GM23248 (cell line): ENCODE data around the gene IL21R. TPM values are rescaled to one million over a fixed set of nuclear protein-coding genes. Genes with fewer than 3 reads are reported as not detected.

Source experiments
- DNase-seq: peaks from one replicate; pipeline ENCODE4 v3.0.0-alpha.2; 2015
- H2AFZ ChIP-seq: fragments of 200-600 bp; sonication (generic); 2 replicates; pipeline ENCODE4 v1.6.1; 2016; ENCODE audit warnings: antibody characterized with exemption
- H3F3A ChIP-seq: fragments of 200-600 bp; sonication (generic); 2 replicates; pipeline ENCODE4 v1.6.1; 2016; ENCODE audit warnings: mild to moderate bottlenecking, antibody characterized with exemption, mixed run types; ENCODE audit not compliant: insufficient read depth
- H3K27ac ChIP-seq: fragments of 200-600 bp; sonication (generic); 2 replicates; pipeline ENCODE4 v1.5.1; 2016; ENCODE audit warnings: mild to moderate bottlenecking
- H3K27me3 ChIP-seq: fragments of 200-600 bp; sonication (generic); replicated peaks from 2 replicates; pipeline ENCODE4 v1.6.1; 2016; ENCODE audit warnings: mild to moderate bottlenecking; ENCODE audit not compliant: insufficient read depth
- H3K36me3 ChIP-seq: fragments of 200-600 bp; sonication (generic); 2 replicates; pipeline ENCODE4 v1.6.1; 2016; ENCODE audit warnings: low read depth, mild to moderate bottlenecking
- H3K4me1 ChIP-seq: fragments of 200-600 bp; sonication (generic); 2 replicates; pipeline ENCODE4 v1.6.1; 2016; ENCODE audit warnings: mild to moderate bottlenecking; ENCODE audit not compliant: insufficient read depth
- H3K4me2 ChIP-seq: fragments of 200-600 bp; sonication (generic); one replicate; pipeline ENCODE4 v1.6.1; 2016; ENCODE audit warnings: mild to moderate bottlenecking; ENCODE audit not compliant: unreplicated experiment
- H3K4me3 ChIP-seq: fragments of 200-600 bp; sonication (generic); 2 replicates; pipeline ENCODE4 v1.5.1; 2016; ENCODE audit warnings: mild to moderate bottlenecking
- H3K79me2 ChIP-seq: fragments of 200-600 bp; sonication (generic); 2 replicates; pipeline ENCODE4 v1.6.1; 2016; ENCODE audit warnings: mild to moderate bottlenecking; ENCODE audit not compliant: insufficient read depth
- H3K9ac ChIP-seq: fragments of 200-600 bp; sonication (generic); 2 replicates; pipeline ENCODE4 v1.6.1; 2016; ENCODE audit warnings: mild to moderate bottlenecking
- H3K9me2 ChIP-seq: fragments of 200-600 bp; sonication (generic); 2 replicates; pipeline ENCODE4 v1.6.1; 2016; ENCODE audit warnings: mixed run types, mild to moderate bottlenecking, moderate library complexity; ENCODE audit not compliant: insufficient read depth
- H3K9me3 ChIP-seq: fragments of 200-600 bp; sonication (generic); one replicate; pipeline ENCODE4 v1.6.1; 2017; ENCODE audit warnings: low read depth
- H4K20me1 ChIP-seq: fragments of 200-600 bp; sonication (generic); 2 replicates; pipeline ENCODE4 v1.6.0; 2016; ENCODE audit not compliant: insufficient read depth
- EZH2 ChIP-seq: fragments of 200-600 bp; sonication (generic); IDR thresholded peaks from 2 replicates; pipeline ENCODE4 v1.6.1; 2018; ENCODE audit warnings: antibody characterized with exemption, mild to moderate bottlenecking; ENCODE audit not compliant: insufficient read depth, poor library complexity, severe bottlenecking
- EZH2phosphoT487 ChIP-seq: fragments of 200-600 bp; sonication (generic); IDR thresholded peaks from 2 replicates; pipeline ENCODE4 v1.6.1; 2018; ENCODE audit warnings: antibody characterized with exemption, moderate library complexity, mild to moderate bottlenecking, low read depth; ENCODE audit not compliant: insufficient read depth
- WGBS, 2 experiments: methylation state at CpG; one replicate each; pipeline ENCODE4 v1.1.6; 2015 to 2017; ENCODE audit warnings: low lambda C conversion rate in 2 of 2, low coverage in 1 of 2; ENCODE audit errors: missing lambda C conversion rate in 2 of 2; 5-methylcytosine and 5-hydroxymethylcytosine counted together
- in situ Hi-C: fragments of 300-500 bp; cut with MboI; formaldehyde crosslinking; loops from 2 replicates; pipeline ENCODE4 v1.15.0; 2020
- polyA plus RNA-seq: library from polyadenylated mRNA; unstranded; fragments of >200 nt; fragmentation: Nextera tagmentation; extraction: Ambion mirVana; gene quantifications from 2 replicates; pipeline ENCODE4 v1.2.1, GENCODE V29; 2016
- total RNA-seq: library from RNA; depleted of rRNA; stranded (reverse); fragments of >200 nt; shearing (Covaris generic); gene quantifications from 2 replicates; pipeline ENCODE4 v1.2.3, GENCODE V29; 2014

IL21R gene
- total and polyA plus RNA-seq, 2 experiments from 2014 or later, result 1.2 to 1.5 TPM

DNA sequence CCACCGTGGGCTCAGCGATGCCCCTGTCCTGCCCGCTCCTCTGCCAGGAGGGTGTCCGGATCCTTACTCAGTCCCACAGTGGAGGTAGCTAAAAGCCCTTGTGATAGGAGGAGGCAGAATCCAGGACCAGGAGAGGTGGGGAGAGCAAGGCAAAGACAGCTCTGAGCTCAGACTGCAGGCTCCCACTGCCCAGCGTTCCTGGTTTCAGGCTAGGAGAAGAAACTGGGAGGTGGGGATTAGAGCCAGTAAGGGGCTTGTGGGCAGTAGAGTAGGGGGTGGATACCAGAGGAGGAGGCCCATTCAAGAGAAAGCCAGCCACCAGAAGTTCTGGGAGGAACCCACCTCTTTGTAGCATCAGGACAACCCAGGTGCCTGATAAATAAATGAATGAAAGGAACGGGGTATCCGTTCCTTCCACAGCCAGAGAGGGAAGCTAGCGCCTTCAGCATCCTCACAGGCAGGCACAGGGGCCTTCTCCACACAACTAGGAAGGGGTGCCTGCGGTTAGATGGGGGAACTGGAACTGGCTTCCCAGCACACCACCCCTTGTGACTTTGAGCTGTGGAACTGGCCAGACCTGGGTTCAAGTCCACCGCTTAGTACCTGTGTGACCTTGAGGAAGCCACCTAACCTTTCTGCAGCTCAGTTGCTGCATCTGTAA, 2.3 kb downstream of the IL21R start:
- H3K4me3 ChIP-seq, result no peak overlapping the region
- H3F3A ChIP-seq, result peaks cover 28% of the 10 kb centered on the region
- no peak for DNase-seq
- no peak overlapping the region for H3K9ac ChIP-seq
- H3K79me2 ChIP-seq, result no peaks in the 10 kb centered on the region
- TF ChIP-seq EZH2 (no peak), EZH2phosphoT487 (no peak)
- H3K27me3 ChIP-seq, result no peaks in the 10 kb centered on the region
- peaks cover 31% of the 10 kb centered on the region for H3K4me1 ChIP-seq
- no peaks in the 10 kb centered on the region for H3K36me3 ChIP-seq
- WGBS, 2 experiments, result 97% methylated on average over 10 of the region's 10 CpGs
- H4K20me1 ChIP-seq, result no peaks in the 10 kb centered on the region
- no peak overlapping the region for H3K4me2 ChIP-seq
- no peak overlapping the region for H2AFZ ChIP-seq
- H3K27ac ChIP-seq, result no peak overlapping the region
- H3K9me3 ChIP-seq, result no peaks in the 10 kb centered on the region
- in situ Hi-C loops, result no loop called here
- H3K9me2 ChIP-seq, result no peaks in the 10 kb centered on the region

DNA sequence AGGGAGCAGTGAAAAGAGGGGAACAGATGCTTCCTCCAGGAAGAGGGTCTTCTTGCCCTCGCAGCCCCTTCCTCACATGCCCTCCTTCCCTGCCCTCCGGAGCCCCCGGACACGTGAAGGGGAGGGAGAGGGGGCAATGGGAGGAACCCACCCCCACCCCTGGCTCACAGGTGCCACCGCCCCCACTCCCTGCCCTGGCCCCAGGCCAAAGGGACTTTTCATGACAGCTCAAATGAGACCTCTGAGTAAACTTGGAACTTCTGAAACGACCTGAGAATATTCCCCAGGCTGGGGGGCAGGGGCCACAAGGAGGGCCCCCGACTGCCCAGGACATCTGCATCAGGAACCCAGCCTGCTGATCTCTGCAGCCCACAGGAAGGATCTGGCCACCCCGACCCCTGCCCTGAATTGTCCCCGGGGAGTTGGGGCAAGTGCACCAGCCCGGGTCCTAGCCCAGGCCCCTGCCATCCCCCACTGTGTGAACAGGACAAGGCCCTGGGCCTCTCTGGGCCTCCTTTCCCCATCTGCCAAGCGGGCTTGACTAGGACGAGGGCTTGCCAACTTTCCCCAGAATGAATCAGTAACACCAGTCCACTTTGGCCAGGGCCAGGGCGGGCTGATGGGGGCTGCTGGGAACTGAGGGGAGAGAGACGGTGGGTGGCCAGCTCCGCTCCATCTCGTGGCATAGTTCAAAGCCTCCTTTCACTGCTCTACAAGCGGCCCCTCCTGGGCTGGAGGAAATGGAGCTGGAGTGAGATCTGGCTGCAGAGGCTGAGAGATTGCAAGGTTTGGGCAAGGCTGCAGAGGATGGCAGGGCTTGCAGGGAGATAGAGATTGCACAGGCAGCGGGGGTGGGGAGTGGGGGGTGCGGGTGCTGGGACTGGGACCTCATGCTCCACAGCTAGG, 3.8 kb downstream of the IL21R start:
- peaks cover 31% of the 10 kb centered on the region for H3K4me1 ChIP-seq
- no peaks in the 10 kb centered on the region for H3K27me3 ChIP-seq
- H3K9me3 ChIP-seq, result no peaks in the 10 kb centered on the region
- H3K9me2 ChIP-seq, result no peaks in the 10 kb centered on the region
- DNase-seq, result peak; percentile 69
- H3K27ac ChIP-seq, result no peak overlapping the region
- no peak overlapping the region for H3K4me3 ChIP-seq
- WGBS, 2 experiments, result 77 to 80% methylated on average over 12 to 19 of the region's 19 CpGs
- no peak overlapping the region for H3K4me2 ChIP-seq
- peaks cover 23% of the 10 kb centered on the region for H3F3A ChIP-seq
- H2AFZ ChIP-seq, result no peak overlapping the region
- no peak for TF ChIP-seq EZH2
- no peak for TF ChIP-seq EZH2phosphoT487
- H4K20me1 ChIP-seq, result no peaks in the 10 kb centered on the region
- in situ Hi-C loops, result no loop called here
- no peaks in the 10 kb centered on the region for H3K36me3 ChIP-seq
- no peak overlapping the region for H3K9ac ChIP-seq
- H3K79me2 ChIP-seq, result no peaks in the 10 kb centered on the region

DNA sequence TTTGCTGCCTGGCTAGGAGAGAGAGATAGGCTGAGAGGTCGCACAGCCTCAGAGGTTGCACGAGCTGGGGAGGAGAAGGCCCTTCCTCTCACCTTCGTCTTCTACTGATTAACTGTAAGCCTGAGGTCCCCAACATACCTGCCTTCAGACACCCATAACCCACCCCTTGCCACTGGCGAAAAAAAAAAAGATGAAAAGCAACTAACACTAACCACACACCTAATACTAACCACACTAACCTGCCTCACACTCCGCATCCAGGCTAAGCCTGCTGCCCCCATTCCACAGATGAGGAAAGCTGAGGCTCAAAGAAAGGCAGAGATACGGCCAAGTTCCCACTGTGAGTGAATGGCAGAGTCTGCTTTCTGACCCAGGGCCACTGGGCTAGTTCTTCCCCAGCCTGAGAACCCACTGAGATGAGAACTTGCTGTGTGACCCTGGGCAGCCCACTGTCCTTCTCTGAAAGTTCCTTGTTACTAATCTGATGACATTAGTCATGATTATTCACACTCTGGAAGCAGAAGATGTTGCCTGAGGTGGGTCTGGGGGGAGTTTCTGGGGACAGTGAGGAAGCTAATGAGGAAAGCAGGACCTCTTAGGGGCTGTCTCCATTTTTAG, 4.6 kb downstream of the IL21R start:
- H3K4me2 ChIP-seq, result no peak overlapping the region
- H3K9me3 ChIP-seq, result no peaks in the 10 kb centered on the region
- in situ Hi-C loops, result no loop called here
- peaks cover 15% of the 10 kb centered on the region; the same call in 1 of the 2 replicates for H3F3A ChIP-seq
- no peak for DNase-seq
- H3K79me2 ChIP-seq, result no peaks in the 10 kb centered on the region
- no peaks in the 10 kb centered on the region for H3K36me3 ChIP-seq
- H3K9me2 ChIP-seq, result no peaks in the 10 kb centered on the region
- H4K20me1 ChIP-seq, result no peaks in the 10 kb centered on the region
- peaks cover 25% of the 10 kb centered on the region for H3K4me1 ChIP-seq
- no peak for TF ChIP-seq EZH2phosphoT487
- no peak for TF ChIP-seq EZH2
- 89 to 92% methylated on average over 6 of the region's 6 CpGs for WGBS, 2 experiments
- no peak overlapping the region for H2AFZ ChIP-seq
- no peaks in the 10 kb centered on the region for H3K27me3 ChIP-seq
- no peak overlapping the region for H3K9ac ChIP-seq
- H3K27ac ChIP-seq, result no peak overlapping the region
- no peak overlapping the region for H3K4me3 ChIP-seq

DNA sequence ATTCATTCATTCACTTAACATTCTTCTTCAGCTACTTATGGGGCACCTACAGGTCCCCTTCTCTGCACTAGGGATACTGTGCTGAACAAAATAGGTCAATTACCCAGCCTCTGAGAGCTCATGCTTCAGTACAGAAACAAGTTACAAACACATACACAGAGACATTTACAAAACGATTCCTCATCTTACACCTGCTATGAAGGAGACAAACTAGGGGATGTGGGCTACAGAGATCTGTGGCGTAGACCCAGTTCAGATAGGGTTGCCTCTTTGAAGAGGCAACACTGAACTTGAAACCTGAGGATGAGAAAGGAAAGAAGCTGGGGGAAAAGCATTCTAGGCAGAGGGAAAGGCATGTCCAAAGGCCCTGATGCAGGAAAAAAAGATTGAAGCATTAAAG, 5.2 kb downstream of the IL21R start:
- in situ Hi-C loops, result no loop called here
- H3K27ac ChIP-seq, result peak overlapping the region; percentile 78

More for the DNA sequence above, 5.2 kb downstream of the IL21R start:
- 92 to 95% methylated on average over 2 of the region's 2 CpGs for WGBS, 2 experiments
- Histone ChIP-seq H2AFZ (no peak overlapping the region), H3K9me2 (no peaks in the 10 kb centered on the region), H4K20me1 (no peaks in the 10 kb centered on the region), H3K4me3 (no peak overlapping the region), H3K79me2 (no peaks in the 10 kb centered on the region), H3K4me2 (no peak overlapping the region), H3K9me3 (no peaks in the 10 kb centered on the region), H3K27me3 (no peaks in the 10 kb centered on the region), H3K4me1 (peaks cover 21% of the 10 kb centered on the region), H3K36me3 (no peaks in the 10 kb centered on the region), H3F3A (peaks cover 13% of the 10 kb centered on the region; the same call in 1 of the 2 replicates), H3K9ac (peak overlapping the region; percentile 44; the same call in 1 of the 2 replicates)
- DNase-seq, result no peak
- TF ChIP-seq EZH2phosphoT487, result no peak
- TF ChIP-seq EZH2, result no peak
